Hematopoietic multipotent progenitor cell treated with erythropoietin and hydrocortisone succinate and interleukin-3 and kit ligand, for 15 days (in vitro differentiated cells): Measurements from ENCODE around the gene TCF7L1.
"Not testable (repeated sequence)": the region's sequence is repeated elsewhere in the genome, so short reads cannot be mapped to it uniquely, and the experiment has no call there.

ENCODE experiments used
- DNase-seq: peaks from one replicate; pipeline ENCODE4 v3.0.0-alpha.2; 2015; ENCODE audit warnings: low spot score

The TCF7L1 gene

GRCh38 chr2:85326406-85327159, 193.4 kb downstream of the TCF7L1 start:
- peak; percentile 36 for DNase-seq

GRCh38 chr2:85327160-85327821, 194.1 kb downstream of the TCF7L1 start:
- peak; percentile 50 for DNase-seq

- peak; percentile 92 for DNase-seq
Observed at GRCh38 chr2:85327822-85328617, 194.8 kb downstream of the TCF7L1 start, which contains the start of gene TGOLN2. TGOLN2 (minus strand) TSS chr2:85327989; CDS start chr2:85327962, 27 bp downstream.

GRCh38 chr2:85329181-85329651, 196.0 kb downstream of the TCF7L1 start:
- peak; percentile 42 for DNase-seq

GRCh38 chr2:85329701-85330100, 196.5 kb downstream of the TCF7L1 start:
- DNase-seq, result not testable (repeated sequence)

- DNase-seq, result no peak
Observed at GRCh38 chr2:85330839-85331636, 197.8 kb downstream of the TCF7L1 start.

GRCh38 chr2:85333877-85334276, 200.7 kb downstream of the TCF7L1 start:
- not testable (repeated sequence) for DNase-seq

- DNase-seq, result no peak
Observed at GRCh38 chr2:85334928-85335327, 201.7 kb downstream of the TCF7L1 start.

- DNase-seq, result no peak
Observed at GRCh38 chr2:85340034-85340892, 207.1 kb downstream of the TCF7L1 start.

GRCh38 chr2:85341269-85342029, 208.3 kb downstream of the TCF7L1 start:
- DNase-seq, result no peak

GRCh38 chr2:85342156-85342555, 209.0 kb downstream of the TCF7L1 start:
- no peak for DNase-seq

- not testable (repeated sequence) for DNase-seq
Observed at GRCh38 chr2:85343207-85343895, 210.2 kb downstream of the TCF7L1 start.

GRCh38 chr2:85344356-85344954, 211.3 kb downstream of the TCF7L1 start:
- DNase-seq, result no peak

GRCh38 chr2:85347599-85347998, 214.4 kb downstream of the TCF7L1 start:
- DNase-seq, result no peak

GRCh38 chr2:85353876-85354285, 220.7 kb downstream of the TCF7L1 start:
- no peak for DNase-seq

- peak; percentile 98 for DNase-seq
Observed at GRCh38 chr2:85354286-85355072, 221.3 kb downstream of the TCF7L1 start, which contains the start of the genes ELMOD3 and RETSAT. ELMOD3 (plus strand) TSS chr2:85354769; CDS start chr2:85357199, 2,430 bp downstream. RETSAT (minus strand) TSS chr2:85354528; CDS start chr2:85354507, 21 bp downstream.

GRCh38 chr2:85355073-85355410, 221.8 kb downstream of the TCF7L1 start:
- DNase-seq, result no peak

GRCh38 chr2:85355521-85355920, 222.3 kb downstream of the TCF7L1 start:
- peak; percentile 14 for DNase-seq
